Tibial nerve (tissue), 4 donors: Measurements from ENCODE around the gene ITIH4.

Experiments
- EP300 ChIP-seq, 2 donors: sonication (generic); formaldehyde crosslinking; IDR thresholded peaks; one replicate each; pipeline ENCODE4 v1.6.1; 2017; ENCODE audit warnings: antibody characterized with exemption in 2 of 2, mild to moderate bottlenecking in 1 of 2
- POLR2A ChIP-seq, 2 donors: fragments of 450-650 bp; IDR thresholded peaks; one replicate each; pipeline ENCODE4 v1.6.1; 2017; ENCODE audit warnings: antibody characterized with exemption in 2 of 2, mild to moderate bottlenecking in 2 of 2, moderate library complexity in 2 of 2
- TF ChIP-seq, protein P1 (sequence below), 5 experiments: fragments of 200-600 bp in 3 of 5; fragments of 450-650 bp in 2 of 5; sonication (generic) in 3 of 5; IDR thresholded peaks; one replicate each; pipeline ENCODE4 v1.5.1; 2016 to 2019; ENCODE audit warnings: antibody characterized with exemption in 5 of 5, mild to moderate bottlenecking in 3 of 5, moderate library complexity in 2 of 5

DNA sequence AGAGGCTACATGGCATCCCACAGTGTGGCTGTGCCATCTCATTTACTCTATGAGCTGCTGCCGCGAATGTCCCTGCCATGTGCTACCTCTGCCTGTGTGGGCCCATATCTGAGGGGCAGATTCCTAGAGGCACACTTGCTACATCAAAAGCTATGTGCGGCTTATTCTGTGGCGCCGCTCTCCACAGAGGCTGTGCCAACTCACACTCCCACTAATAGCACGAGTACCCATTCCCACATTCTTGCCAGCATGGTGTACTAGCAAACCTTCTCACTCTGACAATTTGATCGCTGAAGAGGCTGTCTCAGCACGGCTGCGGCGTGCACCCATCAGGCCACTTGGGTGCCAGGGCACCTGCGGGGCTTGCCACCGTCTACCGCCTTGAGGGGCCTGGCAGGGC is 35.5 kb upstream of the ITIH4 start:
- TF ChIP-seq, protein P1, sequence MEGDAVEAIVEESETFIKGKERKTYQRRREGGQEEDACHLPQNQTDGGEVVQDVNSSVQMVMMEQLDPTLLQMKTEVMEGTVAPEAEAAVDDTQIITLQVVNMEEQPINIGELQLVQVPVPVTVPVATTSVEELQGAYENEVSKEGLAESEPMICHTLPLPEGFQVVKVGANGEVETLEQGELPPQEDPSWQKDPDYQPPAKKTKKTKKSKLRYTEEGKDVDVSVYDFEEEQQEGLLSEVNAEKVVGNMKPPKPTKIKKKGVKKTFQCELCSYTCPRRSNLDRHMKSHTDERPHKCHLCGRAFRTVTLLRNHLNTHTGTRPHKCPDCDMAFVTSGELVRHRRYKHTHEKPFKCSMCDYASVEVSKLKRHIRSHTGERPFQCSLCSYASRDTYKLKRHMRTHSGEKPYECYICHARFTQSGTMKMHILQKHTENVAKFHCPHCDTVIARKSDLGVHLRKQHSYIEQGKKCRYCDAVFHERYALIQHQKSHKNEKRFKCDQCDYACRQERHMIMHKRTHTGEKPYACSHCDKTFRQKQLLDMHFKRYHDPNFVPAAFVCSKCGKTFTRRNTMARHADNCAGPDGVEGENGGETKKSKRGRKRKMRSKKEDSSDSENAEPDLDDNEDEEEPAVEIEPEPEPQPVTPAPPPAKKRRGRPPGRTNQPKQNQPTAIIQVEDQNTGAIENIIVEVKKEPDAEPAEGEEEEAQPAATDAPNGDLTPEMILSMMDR (IDR thresholded peaks at IDR 0.05): no peak
- TF ChIP-seq POLR2A (IDR thresholded peaks at IDR 0.05): no peak
- TF ChIP-seq EP300 (IDR thresholded peaks at IDR 0.05): no peak
